ENCODE results near the gene TMEM116.
A peak's percentile ranks its signal among the peaks of the same experiment; 100 is the strongest.
"Not testable (repeated sequence)": the region's sequence is repeated elsewhere in the genome, so short reads cannot be mapped to it uniquely, and the experiment has no call there.

The TMEM116 gene

GRCh38 chr12:112009596-112009995 is 3.4 kb downstream of the TMEM116 start:
- DNase-seq: not testable (repeated sequence)

- no peak for DNase-seq
Measured at GRCh38 chr12:112008918-112009317, 4.0 kb downstream of the TMEM116 start.

GRCh38 chr12:112007945-112008344 is 5.0 kb downstream of the TMEM116 start:
- DNase-seq: no peak

DNA sequence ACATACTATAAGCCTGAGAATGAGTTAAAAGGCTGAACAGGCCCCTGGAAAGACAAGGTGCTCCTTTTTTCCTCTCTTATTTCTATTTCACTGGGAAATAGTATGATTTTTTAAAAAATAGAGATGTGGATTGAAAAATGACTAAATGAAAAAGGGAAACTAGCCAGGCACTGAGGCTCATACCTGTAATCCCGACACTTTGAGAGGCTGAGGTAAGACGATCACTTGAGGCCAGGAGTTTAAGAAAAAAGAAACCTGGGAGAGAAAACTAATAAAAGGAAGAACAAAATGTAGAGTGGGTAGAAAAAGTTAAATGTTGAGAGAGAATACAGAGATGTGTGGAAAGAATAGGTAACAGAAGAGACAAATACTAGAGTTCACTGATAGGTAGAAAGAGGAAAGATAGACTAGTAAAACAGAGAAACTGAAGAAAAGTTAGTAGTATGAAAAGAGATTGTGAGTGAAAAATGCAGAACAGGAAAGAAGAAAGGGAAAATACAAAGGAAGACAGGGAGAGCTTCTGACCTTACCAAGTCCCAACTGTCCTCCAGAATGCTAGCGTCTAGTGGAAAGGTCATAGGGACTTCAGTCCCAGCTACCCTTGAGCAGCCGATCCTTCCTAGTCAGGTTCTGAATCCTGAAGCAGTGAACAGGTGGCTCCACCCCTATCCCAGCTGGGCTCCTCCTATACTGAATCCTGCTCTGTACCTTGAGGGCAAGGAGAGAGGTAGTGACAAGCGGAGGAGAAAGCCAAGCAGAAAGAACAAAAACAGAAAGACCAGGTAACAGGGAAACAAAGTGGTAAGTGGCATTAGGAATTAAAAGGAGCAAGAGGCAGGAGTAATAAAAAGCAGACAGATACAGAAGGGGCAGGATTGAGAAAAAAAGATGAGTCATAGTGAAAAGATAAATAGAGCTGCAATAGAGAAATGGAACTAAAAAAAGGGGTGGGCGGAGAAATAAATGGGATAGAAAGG is 7.3 kb downstream of the TMEM116 start:
- DNase-seq: no peak

- DNase-seq: no peak
Measured at GRCh38 chr12:112004041-112004440, 8.9 kb downstream of the TMEM116 start.

DNA sequence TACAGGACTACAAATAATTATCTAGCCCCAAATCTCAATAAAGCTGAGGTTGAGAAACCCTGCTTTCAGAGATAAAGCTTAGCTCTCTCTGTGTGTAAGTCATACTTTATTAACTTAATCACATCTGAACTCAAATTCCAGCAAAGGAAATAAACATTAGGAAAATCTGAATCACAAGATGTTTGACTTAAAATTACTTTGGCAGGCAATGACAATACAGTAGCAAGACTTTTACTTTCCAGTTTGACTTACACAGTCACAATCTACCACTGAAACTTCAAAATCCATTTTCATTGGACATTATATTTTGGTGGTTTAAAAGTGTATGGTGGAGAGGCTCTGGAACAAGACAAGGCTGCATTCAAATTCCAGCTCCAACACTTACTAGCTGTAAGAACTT is 11.4 kb downstream of the TMEM116 start:
- DNase-seq: no peak

GRCh38 chr12:112000820-112001219 is 12.1 kb downstream of the TMEM116 start:
- no peak for DNase-seq

DNA sequence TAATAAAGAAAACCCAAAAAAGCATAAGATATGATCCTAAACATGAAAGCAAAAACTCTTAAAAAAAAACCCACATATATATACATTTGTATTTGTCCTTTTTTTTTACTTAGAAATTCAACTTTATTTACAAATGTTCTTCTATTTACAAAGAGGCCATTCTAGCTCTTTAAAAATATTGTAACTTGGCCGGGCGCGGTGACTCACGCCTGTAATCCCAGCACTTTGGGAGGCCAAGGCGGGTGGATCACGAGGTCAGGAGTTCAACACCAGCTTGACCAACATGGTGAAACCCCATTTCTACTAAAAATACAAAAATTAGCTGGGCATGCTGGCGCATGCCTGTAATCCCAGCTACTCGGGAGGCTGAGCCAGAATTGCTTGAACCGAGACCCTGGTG is 13.8 kb downstream of the TMEM116 start:
- DNase-seq: not testable (repeated sequence)

GRCh38 chr12:111998015-111998414 is 14.9 kb downstream of the TMEM116 start:
- DNase-seq: no peak

- no peak for DNase-seq
Measured at GRCh38 chr12:111997300-111997699, 15.7 kb downstream of the TMEM116 start.

DNA sequence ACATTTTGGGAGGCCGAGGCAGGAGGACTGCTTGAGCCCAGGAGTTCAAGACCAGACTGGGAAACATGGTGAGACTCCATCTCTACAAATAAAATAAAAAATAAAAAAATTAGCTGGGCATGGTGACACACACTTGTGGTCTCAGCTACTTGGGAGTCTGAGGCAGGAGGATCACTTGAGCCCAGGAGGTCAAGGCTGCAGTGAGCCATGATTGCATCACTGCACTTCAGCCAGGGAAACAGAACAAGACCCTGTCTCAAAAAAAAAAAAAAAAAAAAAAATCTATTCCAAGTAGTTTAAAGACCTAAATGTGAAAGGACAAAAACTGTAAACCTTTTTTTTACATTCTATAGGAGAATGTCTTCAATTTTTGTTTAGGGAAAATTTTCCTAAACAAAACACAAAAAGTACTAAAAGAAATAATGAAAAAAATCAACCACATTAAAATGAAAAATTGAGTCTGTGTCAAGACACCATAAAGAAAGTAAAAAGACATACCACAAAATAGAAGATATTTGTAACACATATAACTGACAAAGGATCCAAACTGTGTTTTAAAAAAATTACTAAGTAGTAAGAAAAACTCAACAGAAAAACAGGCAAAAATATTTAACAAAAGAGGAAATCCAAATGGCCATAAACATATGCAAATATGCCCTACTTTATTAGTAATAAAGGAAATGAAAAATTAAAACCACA is 17.0 kb downstream of the TMEM116 start:
- no peak for DNase-seq

DNA sequence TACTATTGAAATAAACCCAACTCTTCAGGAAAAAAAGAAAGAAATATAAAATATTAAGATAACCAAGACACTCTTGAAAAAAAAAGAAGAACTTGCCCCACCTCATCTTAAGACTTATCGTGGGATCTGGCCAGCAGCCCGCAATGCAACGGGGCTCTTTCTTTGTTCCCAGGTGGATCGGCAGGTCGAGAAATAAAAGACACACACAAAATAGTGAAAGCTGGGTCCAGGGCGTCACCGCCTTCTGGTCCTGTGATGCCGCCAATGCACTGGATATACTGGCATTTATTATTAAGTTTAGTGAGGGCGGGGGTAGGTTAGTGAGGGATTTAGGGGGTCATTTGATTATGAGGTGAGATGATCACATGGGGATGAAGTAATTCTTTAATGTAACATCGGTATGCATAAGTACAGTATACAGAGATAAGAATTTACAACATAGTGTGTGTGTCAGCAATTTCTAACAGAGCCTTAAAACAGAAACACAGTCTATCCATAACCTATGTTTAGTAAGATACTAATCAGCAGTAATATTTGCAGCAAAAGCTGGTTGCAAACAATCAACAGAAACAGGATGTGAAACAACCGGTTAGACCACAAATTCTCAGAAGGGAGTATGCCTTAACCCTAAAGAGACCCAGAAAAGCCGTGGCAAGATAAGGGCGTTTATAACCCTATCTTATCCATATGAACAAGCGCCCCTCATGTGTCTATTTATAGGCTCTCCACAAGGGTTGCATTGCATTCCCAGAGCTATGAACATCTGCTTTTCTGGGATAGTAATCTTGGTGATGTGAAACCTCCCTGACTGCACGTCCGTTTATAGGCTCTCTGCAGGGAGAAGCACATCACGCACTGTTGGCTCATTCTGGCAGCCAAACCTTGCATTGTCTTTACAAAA is 18.5 kb downstream of the TMEM116 start:
- not testable (repeated sequence) for DNase-seq

- no peak for DNase-seq
Measured at GRCh38 chr12:111993292-111994150, 19.4 kb downstream of the TMEM116 start.

DNA sequence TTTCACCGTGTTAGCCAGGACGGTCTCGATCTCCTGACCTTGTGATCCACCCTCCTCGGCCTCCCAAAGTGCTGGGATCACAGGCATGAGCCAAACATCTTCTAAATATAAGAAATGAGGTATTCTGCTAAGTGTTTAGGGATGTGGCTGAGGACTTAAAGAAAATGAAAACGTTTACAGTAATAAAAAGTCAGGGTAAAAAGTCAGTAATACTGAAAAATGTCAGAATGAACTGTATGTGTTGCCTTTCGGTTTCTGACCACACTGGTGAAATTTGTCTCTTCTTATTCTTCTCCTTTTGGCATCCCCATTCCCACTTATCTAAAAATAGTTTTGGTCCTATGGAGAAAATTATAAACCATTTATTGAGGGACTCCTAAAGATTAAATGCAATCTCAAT is 20.5 kb downstream of the TMEM116 start:
- DNase-seq: no peak

- peak; percentile 51 for DNase-seq
Measured at GRCh38 chr12:111991946-111992345, 21.0 kb downstream of the TMEM116 start.

GRCh38 chr12:111991535-111991934 is 21.4 kb downstream of the TMEM116 start:
- DNase-seq: no peak

GRCh38 chr12:111984820-111985219 is 28.1 kb downstream of the TMEM116 start:
- DNase-seq: no peak

GRCh38 chr12:111981987-111982386 is 31.0 kb downstream of the TMEM116 start:
- peak; percentile 47 for DNase-seq

DNA sequence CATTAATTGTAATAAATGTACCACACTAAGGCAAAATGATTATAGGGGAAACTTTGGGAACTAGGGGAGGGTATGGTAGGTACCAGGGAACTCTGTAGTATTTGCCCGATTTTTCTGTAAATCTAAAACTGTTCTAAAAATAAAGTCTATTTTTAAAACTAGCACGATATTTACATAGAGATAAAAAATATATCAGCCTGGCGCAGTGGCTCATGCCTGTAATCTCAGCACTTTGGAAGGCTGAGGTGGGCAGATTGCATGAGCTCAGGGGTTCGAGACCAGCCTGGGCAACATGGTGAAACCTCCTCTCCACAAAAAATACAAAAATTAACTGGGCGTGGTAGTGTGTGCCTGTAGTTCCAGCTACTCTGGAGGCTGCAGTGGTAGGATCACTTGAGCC is 32.4 kb downstream of the TMEM116 start:
- DNase-seq: no peak

DNA sequence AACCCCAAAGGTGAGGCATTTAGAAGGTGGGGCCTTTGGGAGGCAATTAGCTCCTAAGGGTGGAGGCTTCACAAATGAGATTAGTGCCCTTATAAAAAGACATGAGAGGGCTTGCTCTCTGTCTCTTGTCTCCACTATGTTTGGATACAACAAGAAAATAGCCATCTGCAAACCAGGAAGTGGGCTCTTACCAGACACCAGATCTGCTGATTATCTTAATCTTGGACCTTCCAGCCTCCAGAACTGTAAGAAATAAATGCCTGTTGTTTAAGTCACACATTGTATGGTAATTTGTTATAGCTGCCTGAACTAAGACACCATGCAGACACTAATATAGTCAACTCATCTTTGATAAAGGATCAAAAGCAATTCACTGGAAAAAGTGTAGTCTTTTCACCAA is 34.4 kb downstream of the TMEM116 start:
- DNase-seq: no peak

DNA sequence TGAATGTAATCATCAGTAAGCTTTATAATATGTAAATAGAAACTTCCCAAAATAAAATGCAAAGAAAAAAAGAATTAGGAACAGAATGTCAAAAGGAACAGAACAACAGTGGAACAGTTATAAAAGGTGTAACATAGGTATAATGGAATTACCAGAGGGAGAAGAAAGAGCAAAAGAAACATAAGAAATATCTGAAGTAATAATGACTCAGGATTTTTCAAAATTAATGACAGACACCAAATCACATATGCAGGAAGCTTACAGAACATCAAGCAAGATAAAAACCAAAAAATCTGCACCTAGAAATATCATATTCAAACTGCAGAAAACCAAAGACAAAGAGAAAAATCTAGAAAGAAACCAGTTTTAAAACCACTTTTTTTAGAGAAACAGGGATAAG is 36.1 kb downstream of the TMEM116 start:
- DNase-seq: no peak

DNA sequence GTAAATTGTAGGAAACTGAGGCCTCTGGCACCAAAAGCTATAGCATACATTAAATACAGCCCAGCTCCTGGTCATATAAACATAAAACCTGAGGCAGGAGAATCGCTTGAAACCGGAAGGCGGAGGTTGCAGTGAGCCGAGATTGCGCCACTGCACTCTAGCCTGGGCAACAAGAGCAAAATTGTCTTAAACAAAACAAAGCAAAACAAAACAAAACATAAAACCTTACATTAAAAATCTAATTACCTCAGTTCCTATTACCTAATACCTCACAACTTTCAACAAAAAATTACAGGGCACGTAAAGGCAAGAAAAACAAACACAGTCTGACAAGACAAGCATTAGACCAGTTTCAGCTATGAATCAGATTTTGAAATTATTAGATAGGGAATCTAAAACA is 36.7 kb downstream of the TMEM116 start:
- no peak for DNase-seq
